Activated naive CD4-positive, alpha-beta T cell treated with anti-CD3 and anti-CD28 coated beads, Interleukin-2, amount 50 U/mL, for 24 hours (primary cell): Measurements from ENCODE around the gene SIK1.
"Not testable (repeated sequence)": the region's sequence is repeated elsewhere in the genome, so short reads cannot be mapped to it uniquely, and the experiment has no call there.

ENCODE experiments used
- H3K27ac Mint-ChIP-seq: one replicate; pipeline ENCODE4 v1.8.0; 2021; ENCODE audit warnings: mild to moderate bottlenecking, mixed read lengths
- H3K27me3 Mint-ChIP-seq: one replicate; pipeline ENCODE4 v1.8.0; 2021; ENCODE audit warnings: mixed read lengths
- H3K36me3 Mint-ChIP-seq: one replicate; pipeline ENCODE4 v1.8.0; 2021; ENCODE audit warnings: mixed read lengths
- H3K4me1 Mint-ChIP-seq: one replicate; pipeline ENCODE4 v1.8.0; 2021; ENCODE audit warnings: mixed read lengths
- H3K4me3 Mint-ChIP-seq: one replicate; pipeline ENCODE4 v1.8.0; 2021; ENCODE audit warnings: mild to moderate bottlenecking, mixed read lengths
- H3K9me3 Mint-ChIP-seq: one replicate; pipeline ENCODE4 v1.8.0; 2021; ENCODE audit warnings: mixed read lengths

The SIK1 gene

GRCh38 chr21:43446277-43446932 is 19.5 kb upstream of the SIK1 start:
- H3K36me3 Mint-ChIP-seq, H3K9me3 Mint-ChIP-seq, H3K27me3 Mint-ChIP-seq, H3K4me1 Mint-ChIP-seq, H3K27ac Mint-ChIP-seq, H3K4me3 Mint-ChIP-seq: not testable (repeated sequence)

GRCh38 chr21:43444524-43444923 is 17.6 kb upstream of the SIK1 start:
- not testable (repeated sequence) for H3K9me3 Mint-ChIP-seq, H3K4me1 Mint-ChIP-seq, H3K27ac Mint-ChIP-seq, H3K4me3 Mint-ChIP-seq, H3K36me3 Mint-ChIP-seq, H3K27me3 Mint-ChIP-seq

- H3K27ac Mint-ChIP-seq, H3K27me3 Mint-ChIP-seq, H3K4me1 Mint-ChIP-seq, H3K4me3 Mint-ChIP-seq, H3K9me3 Mint-ChIP-seq, H3K36me3 Mint-ChIP-seq: not testable (repeated sequence)
These were observed 15.6 kb upstream of the SIK1 start for GRCh38 chr21:43442571-43442970.

- not testable (repeated sequence) for H3K27ac Mint-ChIP-seq, H3K36me3 Mint-ChIP-seq, H3K4me3 Mint-ChIP-seq, H3K27me3 Mint-ChIP-seq, H3K4me1 Mint-ChIP-seq, H3K9me3 Mint-ChIP-seq
These were observed 14.2 kb upstream of the SIK1 start for GRCh38 chr21:43440835-43441727.

- H3K27me3 Mint-ChIP-seq, H3K27ac Mint-ChIP-seq, H3K9me3 Mint-ChIP-seq, H3K4me3 Mint-ChIP-seq, H3K36me3 Mint-ChIP-seq, H3K4me1 Mint-ChIP-seq: not testable (repeated sequence)
These were observed 12.6 kb upstream of the SIK1 start for GRCh38 chr21:43439316-43440075.

GRCh38 chr21:43436272-43436671 is 9.3 kb upstream of the SIK1 start:
- not testable (repeated sequence) for H3K27ac Mint-ChIP-seq, H3K27me3 Mint-ChIP-seq, H3K36me3 Mint-ChIP-seq, H3K4me3 Mint-ChIP-seq, H3K4me1 Mint-ChIP-seq, H3K9me3 Mint-ChIP-seq

GRCh38 chr21:43433340-43434136 is 6.6 kb upstream of the SIK1 start:
- not testable (repeated sequence) for H3K36me3 Mint-ChIP-seq, H3K4me1 Mint-ChIP-seq

GRCh38 chr21:43430830-43431416 is 4.0 kb upstream of the SIK1 start:
- H3K9me3 Mint-ChIP-seq, H3K36me3 Mint-ChIP-seq, H3K27ac Mint-ChIP-seq, H3K4me3 Mint-ChIP-seq, H3K27me3 Mint-ChIP-seq, H3K4me1 Mint-ChIP-seq: not testable (repeated sequence)

More at GRCh38 chr21:43433340-43434136, 6.6 kb upstream of the SIK1 start:
- H3K9me3 Mint-ChIP-seq, H3K27me3 Mint-ChIP-seq, H3K4me3 Mint-ChIP-seq, H3K27ac Mint-ChIP-seq: not testable (repeated sequence)

GRCh38 chr21:43428964-43429363 is 2.0 kb upstream of the SIK1 start:
- H3K27me3 Mint-ChIP-seq, H3K4me3 Mint-ChIP-seq, H3K4me1 Mint-ChIP-seq, H3K36me3 Mint-ChIP-seq, H3K27ac Mint-ChIP-seq, H3K9me3 Mint-ChIP-seq: not testable (repeated sequence)

GRCh38 chr21:43427242-43427559 is 270 bp upstream of the SIK1 start:
- not testable (repeated sequence) for H3K27ac Mint-ChIP-seq, H3K4me3 Mint-ChIP-seq, H3K27me3 Mint-ChIP-seq, H3K4me1 Mint-ChIP-seq, H3K9me3 Mint-ChIP-seq, H3K36me3 Mint-ChIP-seq

- not testable (repeated sequence) for H3K27ac Mint-ChIP-seq, H3K4me3 Mint-ChIP-seq, H3K9me3 Mint-ChIP-seq, H3K36me3 Mint-ChIP-seq, H3K4me1 Mint-ChIP-seq, H3K27me3 Mint-ChIP-seq
These were observed 927 bp downstream of the SIK1 start for GRCh38 chr21:43426004-43426403.

GRCh38 chr21:43419475-43419874 is 7.5 kb downstream of the SIK1 start:
- H3K27me3 Mint-ChIP-seq, H3K9me3 Mint-ChIP-seq: not testable (repeated sequence)

GRCh38 chr21:43414576-43414975 is 12.4 kb downstream of the SIK1 start:
- not testable (repeated sequence) for H3K27me3 Mint-ChIP-seq, H3K27ac Mint-ChIP-seq, H3K36me3 Mint-ChIP-seq, H3K4me3 Mint-ChIP-seq, H3K9me3 Mint-ChIP-seq, H3K4me1 Mint-ChIP-seq

More at GRCh38 chr21:43419475-43419874, 7.5 kb downstream of the SIK1 start:
- H3K4me3 Mint-ChIP-seq, H3K36me3 Mint-ChIP-seq, H3K27ac Mint-ChIP-seq, H3K4me1 Mint-ChIP-seq: not testable (repeated sequence)

- not testable (repeated sequence) for H3K36me3 Mint-ChIP-seq, H3K27ac Mint-ChIP-seq, H3K4me1 Mint-ChIP-seq, H3K4me3 Mint-ChIP-seq, H3K27me3 Mint-ChIP-seq, H3K9me3 Mint-ChIP-seq
These were observed 14.7 kb downstream of the SIK1 start for GRCh38 chr21:43412020-43412788.

GRCh38 chr21:43410456-43411068 is 16.4 kb downstream of the SIK1 start:
- not testable (repeated sequence) for H3K4me3 Mint-ChIP-seq, H3K9me3 Mint-ChIP-seq, H3K36me3 Mint-ChIP-seq, H3K4me1 Mint-ChIP-seq, H3K27ac Mint-ChIP-seq, H3K27me3 Mint-ChIP-seq
